ENCODE measurements around the gene NTRK3. TPM values are rescaled to one million over a fixed set of nuclear protein-coding genes. Genes with fewer than 3 reads are reported as not detected.

NTRK3 gene
- polyA plus RNA-seq, 1 experiment = 0.21 TPM

DNA sequence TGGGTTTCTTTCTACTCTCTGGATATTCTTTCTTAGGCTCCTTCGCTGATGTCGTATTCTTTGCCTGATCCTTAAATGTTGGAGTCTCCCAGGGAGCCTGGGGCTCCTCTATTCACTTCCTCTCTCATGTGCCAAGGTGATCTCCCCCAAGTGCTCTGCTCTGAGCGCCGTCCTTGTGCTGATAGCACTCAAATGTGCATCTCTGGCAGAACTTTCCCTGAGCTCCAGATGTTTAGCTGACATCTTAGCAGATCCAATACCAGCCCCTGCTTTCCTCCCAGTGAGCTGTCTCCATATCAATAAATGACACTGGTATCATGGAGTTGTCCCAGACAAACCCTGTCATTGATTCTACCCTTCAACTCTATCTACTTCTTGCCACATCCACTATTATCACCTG lies 62.4 kb downstream of the NTRK3 start:
- Histone ChIP-seq H3K27ac (ENCODE audit: low read depth, low read length) (no peak overlapping the region), H3K9me3 (ENCODE audit: control insufficient read depth, insufficient read depth, low read length) (peaks cover 4% of the 10 kb centered on the region; the same call in 1 of the 2 replicates), H3K27me3 (ENCODE audit: control insufficient read depth, insufficient read depth, low read length) (no peaks in the 10 kb centered on the region), H3K4me3 (ENCODE audit: low read depth, low read length) (no peak overlapping the region)
- TF ChIP-seq, protein P1, sequence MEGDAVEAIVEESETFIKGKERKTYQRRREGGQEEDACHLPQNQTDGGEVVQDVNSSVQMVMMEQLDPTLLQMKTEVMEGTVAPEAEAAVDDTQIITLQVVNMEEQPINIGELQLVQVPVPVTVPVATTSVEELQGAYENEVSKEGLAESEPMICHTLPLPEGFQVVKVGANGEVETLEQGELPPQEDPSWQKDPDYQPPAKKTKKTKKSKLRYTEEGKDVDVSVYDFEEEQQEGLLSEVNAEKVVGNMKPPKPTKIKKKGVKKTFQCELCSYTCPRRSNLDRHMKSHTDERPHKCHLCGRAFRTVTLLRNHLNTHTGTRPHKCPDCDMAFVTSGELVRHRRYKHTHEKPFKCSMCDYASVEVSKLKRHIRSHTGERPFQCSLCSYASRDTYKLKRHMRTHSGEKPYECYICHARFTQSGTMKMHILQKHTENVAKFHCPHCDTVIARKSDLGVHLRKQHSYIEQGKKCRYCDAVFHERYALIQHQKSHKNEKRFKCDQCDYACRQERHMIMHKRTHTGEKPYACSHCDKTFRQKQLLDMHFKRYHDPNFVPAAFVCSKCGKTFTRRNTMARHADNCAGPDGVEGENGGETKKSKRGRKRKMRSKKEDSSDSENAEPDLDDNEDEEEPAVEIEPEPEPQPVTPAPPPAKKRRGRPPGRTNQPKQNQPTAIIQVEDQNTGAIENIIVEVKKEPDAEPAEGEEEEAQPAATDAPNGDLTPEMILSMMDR (IDR thresholded peaks at IDR 0.05; ENCODE audit: low read depth, low read length) = no peak
- POLR2A ChIA-PET = no interaction called here
- no peak for DNase-seq (ENCODE audit: low read depth, low spot score)
- CTCF ChIA-PET = no interaction called here

DNA sequence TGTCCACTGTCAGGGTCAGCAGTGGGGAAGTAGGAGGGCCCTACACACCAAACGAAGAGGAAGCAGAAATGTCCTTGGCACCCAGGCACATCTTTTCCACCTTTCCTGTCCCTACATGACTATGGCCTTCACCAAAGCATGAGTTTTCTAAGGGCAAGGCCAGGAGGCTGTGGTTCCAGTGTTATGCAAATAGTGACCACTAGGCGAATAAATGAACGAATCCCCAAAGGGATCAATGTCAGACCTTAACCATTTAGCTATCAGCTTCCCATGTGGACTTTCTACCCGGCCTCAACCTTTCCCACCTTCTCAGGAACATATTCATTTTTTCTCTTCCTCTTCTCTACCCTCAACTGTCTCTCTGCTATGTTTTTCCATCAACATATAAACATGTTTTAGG lies 63.1 kb downstream of the NTRK3 start:
- ChIA-PET CTCF (no interaction called here), POLR2A (no interaction called here)
- no peak overlapping the region for H3K27ac ChIP-seq (ENCODE audit: low read depth, low read length)
- TF ChIP-seq, protein P1 (IDR thresholded peaks at IDR 0.05; ENCODE audit: low read depth, low read length) = no peak; the same call in 1 of the 2 replicates
- no peak for DNase-seq (ENCODE audit: low read depth, low spot score)
- no peak overlapping the region for H3K4me3 ChIP-seq (ENCODE audit: low read depth, low read length)
- no peaks in the 10 kb centered on the region for H3K27me3 ChIP-seq (ENCODE audit: control insufficient read depth, insufficient read depth, low read length)
- peaks cover 4% of the 10 kb centered on the region; the same call in 1 of the 2 replicates for H3K9me3 ChIP-seq (ENCODE audit: control insufficient read depth, insufficient read depth, low read length)

DNA sequence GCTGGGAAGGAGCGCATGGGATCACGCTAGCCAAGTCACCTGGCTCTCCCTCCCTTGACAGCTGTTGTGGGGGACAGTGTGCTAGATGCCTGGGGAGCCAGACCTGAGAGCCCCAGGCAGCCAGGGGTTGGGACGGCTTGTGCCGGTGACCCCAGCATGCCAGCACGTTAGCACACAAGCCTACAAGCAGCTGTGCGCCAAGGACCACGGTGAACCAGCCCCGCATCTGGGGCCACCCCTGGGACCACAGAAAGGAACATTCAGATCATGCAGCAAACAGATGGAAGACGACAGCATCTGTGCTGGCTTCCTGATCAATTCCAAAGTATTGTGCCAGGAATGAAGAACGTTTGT lies 64.8 kb downstream of the NTRK3 start:
- Histone ChIP-seq H3K27ac (ENCODE audit: low read depth, low read length) (no peak overlapping the region), H3K9me3 (ENCODE audit: control insufficient read depth, insufficient read depth, low read length) (peaks cover 4% of the 10 kb centered on the region; the same call in 1 of the 2 replicates), H3K4me3 (ENCODE audit: low read depth, low read length) (no peak overlapping the region), H3K27me3 (ENCODE audit: control insufficient read depth, insufficient read depth, low read length) (no peaks in the 10 kb centered on the region)
- no peak for DNase-seq (ENCODE audit: low read depth, low spot score)
- CTCF ChIA-PET = no interaction called here
- POLR2A ChIA-PET = no interaction called here
- TF ChIP-seq, protein P1 (IDR thresholded peaks at IDR 0.05; ENCODE audit: low read depth, low read length) = no peak

DNA sequence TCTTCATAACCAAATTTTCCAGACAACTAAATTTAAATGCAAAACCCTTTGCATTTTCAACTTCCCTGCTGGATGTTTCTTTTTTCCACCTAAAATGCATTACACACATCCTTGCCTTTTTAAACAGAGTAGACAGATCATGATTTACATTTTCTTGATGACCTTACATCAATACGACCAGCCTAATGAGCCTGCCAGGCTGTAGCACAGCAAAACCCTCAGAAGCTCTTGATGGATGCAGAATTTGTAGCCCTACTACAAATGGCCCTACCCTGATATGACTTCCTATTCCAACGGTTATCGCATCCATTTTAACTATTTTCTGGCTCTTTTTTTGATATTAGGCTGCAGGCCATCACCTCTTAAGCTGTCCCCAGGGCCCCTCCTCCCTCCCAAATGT lies 66.3 kb downstream of the NTRK3 start:
- Histone ChIP-seq H3K27ac (ENCODE audit: low read depth, low read length) (no peak overlapping the region), H3K9me3 (ENCODE audit: control insufficient read depth, insufficient read depth, low read length) (peaks cover 4% of the 10 kb centered on the region; the same call in 1 of the 2 replicates), H3K4me3 (ENCODE audit: low read depth, low read length) (no peak overlapping the region), H3K27me3 (ENCODE audit: control insufficient read depth, insufficient read depth, low read length) (no peaks in the 10 kb centered on the region)
- TF ChIP-seq, protein P1 (IDR thresholded peaks at IDR 0.05; ENCODE audit: low read depth, low read length) = no peak
- DNase-seq (ENCODE audit: low read depth, low spot score) = no peak
- ChIA-PET POLR2A (no interaction called here), CTCF (interaction anchor here (0.8 kb wide), 1 partner anchor 57 kb away, joined by 3 read pairs; no protein-coding TSS in a partner anchor)

DNA sequence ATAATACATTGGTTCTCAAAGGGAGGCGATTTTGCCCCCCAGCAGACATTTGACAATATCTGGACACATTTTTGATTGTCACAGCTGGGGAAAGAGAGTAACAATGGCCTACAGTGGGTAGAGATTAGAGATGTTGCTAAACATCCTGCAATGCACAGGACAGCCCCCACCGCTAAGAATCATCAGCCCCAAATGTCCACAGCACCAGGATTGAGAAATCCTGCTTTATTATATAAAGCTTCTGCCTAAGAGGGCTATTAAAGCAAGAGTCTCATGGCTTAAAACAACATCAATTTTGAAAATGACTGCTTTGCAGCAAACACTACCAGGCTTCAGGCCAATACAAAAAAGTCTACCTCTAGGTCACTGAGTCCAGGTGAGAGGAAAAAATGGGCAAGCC lies 68.2 kb downstream of the NTRK3 start:
- H3K27me3 ChIP-seq (ENCODE audit: control insufficient read depth, insufficient read depth, low read length) = no peaks in the 10 kb centered on the region
- CTCF ChIA-PET = no interaction called here
- DNase-seq (ENCODE audit: low read depth, low spot score) = no peak
- no peak overlapping the region for H3K4me3 ChIP-seq (ENCODE audit: low read depth, low read length)
- TF ChIP-seq, protein P1 (IDR thresholded peaks at IDR 0.05; ENCODE audit: low read depth, low read length) = no peak
- H3K27ac ChIP-seq (ENCODE audit: low read depth, low read length) = no peak overlapping the region
- POLR2A ChIA-PET = no interaction called here
- H3K9me3 ChIP-seq (ENCODE audit: control insufficient read depth, insufficient read depth, low read length) = peaks cover 4% of the 10 kb centered on the region; the same call in 1 of the 2 replicates

Measured in AG04450 (cell line).